SK-N-SH (cell line): ENCODE results near the gene PPP1R2B.

ENCODE experiments used
- EP300 ChIP-seq, 2 experiments: IDR thresholded peaks; 2 replicates each; pipeline versions ENCODE4 v1.4.0 to v1.6.1; 2012; ENCODE audit warnings: borderline replicate concordance in 1 of 2, low read depth in 1 of 2, low read length in 1 of 2
- FOXM1 ChIP-seq: IDR thresholded peaks from 2 replicates; pipeline ENCODE4 v1.4.0; 2012; ENCODE audit warnings: low read depth, mild to moderate bottlenecking
- JUND ChIP-seq: IDR thresholded peaks from 2 replicates; pipeline ENCODE4 v1.4.0; 2012
- NRF1 ChIP-seq: IDR thresholded peaks from 2 replicates; pipeline ENCODE4 v1.6.1; 2012; ENCODE audit warnings: low read depth, mild to moderate bottlenecking, low read length
- POLR2AphosphoS5 ChIP-seq: IDR thresholded peaks from 2 replicates; pipeline ENCODE4 v1.6.1; 2012; ENCODE audit warnings: low read depth, low read length
- RFX5 ChIP-seq: IDR thresholded peaks from 2 replicates; pipeline ENCODE4 v1.6.1; 2012; ENCODE audit warnings: mild to moderate bottlenecking, improper control_type of control experiment, low read length
- SMC3 ChIP-seq: IDR thresholded peaks from 2 replicates; pipeline ENCODE4 v1.6.1; 2012; ENCODE audit warnings: low read depth, low read length, improper control_type of control experiment
- TAF1 ChIP-seq: IDR thresholded peaks from 2 replicates; pipeline ENCODE4 v1.6.1; 2012; ENCODE audit warnings: low read depth, mild to moderate bottlenecking, low read length, moderate library complexity, borderline replicate concordance
- TEAD4 ChIP-seq: IDR thresholded peaks from 2 replicates; pipeline ENCODE4 v1.4.0; 2012; ENCODE audit warnings: mild to moderate bottlenecking, borderline replicate concordance; ENCODE audit not compliant: insufficient read depth
- USF1 ChIP-seq: IDR thresholded peaks from 2 replicates; pipeline ENCODE4 v1.4.0; 2012; ENCODE audit warnings: low read depth, borderline replicate concordance
- TF ChIP-seq, protein P1 (sequence below): fragments of 200-600 bp; sonication (generic); IDR thresholded peaks from 2 replicates; pipeline ENCODE4 v1.6.1; 2017; ENCODE audit warnings: antibody characterized with exemption, mild to moderate bottlenecking, moderate library complexity
- TF ChIP-seq, protein P2 (sequence below): fragments of 150-350 bp; IDR thresholded peaks from 2 replicates; pipeline ENCODE4 v1.6.1; 2016; ENCODE audit warnings: mild to moderate bottlenecking, low read depth, low read length

DNA sequence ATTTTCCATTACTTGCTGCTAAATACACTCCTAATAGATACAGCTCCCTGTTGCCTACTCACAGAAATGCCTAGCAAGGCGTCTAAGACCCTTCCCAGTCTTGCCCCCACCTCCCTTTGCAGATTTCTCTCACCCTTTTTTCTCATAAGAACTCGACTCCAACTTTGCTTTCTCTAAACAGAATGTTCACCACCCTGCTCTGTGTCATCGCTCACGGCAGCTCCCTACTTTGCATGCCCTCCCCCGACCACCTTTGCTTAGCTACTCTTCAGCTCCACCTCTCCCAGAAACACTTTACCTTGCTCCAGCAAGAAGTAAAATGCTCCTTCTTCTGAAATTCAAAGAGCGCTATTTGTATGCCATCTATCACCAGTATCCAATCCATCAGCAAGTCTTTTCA lies 15.2 kb upstream of the PPP1R2B start:
- TF ChIP-seq FOXM1, result no peak
- TF ChIP-seq, protein P1, sequence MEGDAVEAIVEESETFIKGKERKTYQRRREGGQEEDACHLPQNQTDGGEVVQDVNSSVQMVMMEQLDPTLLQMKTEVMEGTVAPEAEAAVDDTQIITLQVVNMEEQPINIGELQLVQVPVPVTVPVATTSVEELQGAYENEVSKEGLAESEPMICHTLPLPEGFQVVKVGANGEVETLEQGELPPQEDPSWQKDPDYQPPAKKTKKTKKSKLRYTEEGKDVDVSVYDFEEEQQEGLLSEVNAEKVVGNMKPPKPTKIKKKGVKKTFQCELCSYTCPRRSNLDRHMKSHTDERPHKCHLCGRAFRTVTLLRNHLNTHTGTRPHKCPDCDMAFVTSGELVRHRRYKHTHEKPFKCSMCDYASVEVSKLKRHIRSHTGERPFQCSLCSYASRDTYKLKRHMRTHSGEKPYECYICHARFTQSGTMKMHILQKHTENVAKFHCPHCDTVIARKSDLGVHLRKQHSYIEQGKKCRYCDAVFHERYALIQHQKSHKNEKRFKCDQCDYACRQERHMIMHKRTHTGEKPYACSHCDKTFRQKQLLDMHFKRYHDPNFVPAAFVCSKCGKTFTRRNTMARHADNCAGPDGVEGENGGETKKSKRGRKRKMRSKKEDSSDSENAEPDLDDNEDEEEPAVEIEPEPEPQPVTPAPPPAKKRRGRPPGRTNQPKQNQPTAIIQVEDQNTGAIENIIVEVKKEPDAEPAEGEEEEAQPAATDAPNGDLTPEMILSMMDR, result no peak
- no peak for TF ChIP-seq USF1
- TF ChIP-seq EP300 (IDR thresholded peaks at IDR 0.05; ENCODE audit: borderline replicate concordance in 1 of 2, low read depth in 1 of 2, low read length in 1 of 2), result no peak
- TF ChIP-seq NRF1, result no peak
- no peak for TF ChIP-seq JUND
- no peak for TF ChIP-seq TEAD4
- TF ChIP-seq, protein P2, sequence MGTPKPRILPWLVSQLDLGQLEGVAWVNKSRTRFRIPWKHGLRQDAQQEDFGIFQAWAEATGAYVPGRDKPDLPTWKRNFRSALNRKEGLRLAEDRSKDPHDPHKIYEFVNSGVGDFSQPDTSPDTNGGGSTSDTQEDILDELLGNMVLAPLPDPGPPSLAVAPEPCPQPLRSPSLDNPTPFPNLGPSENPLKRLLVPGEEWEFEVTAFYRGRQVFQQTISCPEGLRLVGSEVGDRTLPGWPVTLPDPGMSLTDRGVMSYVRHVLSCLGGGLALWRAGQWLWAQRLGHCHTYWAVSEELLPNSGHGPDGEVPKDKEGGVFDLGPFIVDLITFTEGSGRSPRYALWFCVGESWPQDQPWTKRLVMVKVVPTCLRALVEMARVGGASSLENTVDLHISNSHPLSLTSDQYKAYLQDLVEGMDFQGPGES, result no peak
- no peak for TF ChIP-seq SMC3
- no peak for TF ChIP-seq TAF1
- no peak for TF ChIP-seq RFX5
- no peak for TF ChIP-seq POLR2AphosphoS5
